T-helper 1 cell treated with Interleukin-12 subunit alpha and Interleukin-12 subunit beta and Interleukin-4 antibody, amounts not matched to agents 30 μg/mL and 1 μg/mL, for 36 hours (primary cell): ENCODE measurements around the gene APOBEC3C.
"Not testable (repeated sequence)": the region's sequence is repeated elsewhere in the genome, so short reads cannot be mapped to it uniquely, and the experiment has no call there.

ENCODE experiments used
- H3K27ac Mint-ChIP-seq: one replicate; pipeline ENCODE4 v1.8.0; 2021; ENCODE audit warnings: mild to moderate bottlenecking, mixed read lengths
- H3K27me3 Mint-ChIP-seq: one replicate; pipeline ENCODE4 v1.8.0; 2021; ENCODE audit warnings: low read depth, mixed read lengths
- H3K36me3 Mint-ChIP-seq: one replicate; pipeline ENCODE4 v1.8.0; 2021; ENCODE audit warnings: low read depth, mixed read lengths
- H3K4me1 Mint-ChIP-seq: one replicate; pipeline ENCODE4 v1.8.0; 2021; ENCODE audit warnings: low read depth, mixed read lengths
- H3K4me3 Mint-ChIP-seq: one replicate; pipeline ENCODE4 v1.8.0; 2021; ENCODE audit warnings: mild to moderate bottlenecking, moderate library complexity, mixed read lengths
- H3K9me3 Mint-ChIP-seq: one replicate; pipeline ENCODE4 v1.8.0; 2021; ENCODE audit warnings: mixed read lengths

The APOBEC3C gene

DNA sequence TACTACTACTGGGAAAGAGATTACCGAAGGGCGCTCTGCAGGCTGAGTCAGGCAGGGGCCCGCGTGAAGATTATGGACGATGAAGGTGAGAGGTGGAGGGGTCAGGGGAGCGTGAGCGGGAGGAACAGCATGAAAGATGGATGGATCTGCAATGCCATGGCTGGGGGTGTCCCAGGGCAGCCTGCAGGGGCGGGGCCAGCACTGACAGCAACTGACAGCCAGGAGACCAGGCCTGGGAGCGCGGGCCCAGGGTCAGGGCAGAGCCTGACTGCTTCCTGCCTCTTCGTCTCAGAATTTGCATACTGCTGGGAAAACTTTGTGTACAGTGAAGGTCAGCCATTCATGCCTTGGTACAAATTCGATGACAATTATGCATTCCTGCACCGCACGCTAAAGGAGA lies 31.1 kb downstream of the APOBEC3C start:
- not testable (repeated sequence) for H3K4me3 Mint-ChIP-seq, H3K27ac Mint-ChIP-seq, H3K9me3 Mint-ChIP-seq, H3K27me3 Mint-ChIP-seq
- H3K36me3 Mint-ChIP-seq = peaks cover 15% of the 10 kb centered on the region
- H3K4me1 Mint-ChIP-seq = peaks cover 22% of the 10 kb centered on the region

DNA sequence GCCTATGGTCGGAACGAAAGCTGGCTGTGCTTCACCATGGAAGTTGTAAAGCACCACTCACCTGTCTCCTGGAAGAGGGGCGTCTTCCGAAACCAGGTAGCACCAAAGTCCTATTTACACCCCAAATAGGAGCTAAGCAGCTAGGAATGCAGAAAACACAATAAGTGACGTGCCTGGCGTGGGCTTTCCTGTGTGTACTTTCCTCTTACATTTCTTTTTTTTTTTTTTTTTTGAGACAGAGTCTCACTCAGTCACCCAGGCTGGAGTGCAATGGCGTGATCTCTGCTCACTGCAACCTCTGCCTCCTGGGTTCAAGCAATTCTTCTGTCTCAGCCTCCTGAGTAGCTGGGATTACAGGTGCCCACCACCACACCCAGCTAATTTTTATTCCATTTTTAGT lies 35.4 kb downstream of the APOBEC3C start:
- not testable (repeated sequence) for H3K27ac Mint-ChIP-seq, H3K4me1 Mint-ChIP-seq, H3K27me3 Mint-ChIP-seq, H3K4me3 Mint-ChIP-seq, H3K9me3 Mint-ChIP-seq
- peaks cover 14% of the 10 kb centered on the region for H3K36me3 Mint-ChIP-seq

DNA sequence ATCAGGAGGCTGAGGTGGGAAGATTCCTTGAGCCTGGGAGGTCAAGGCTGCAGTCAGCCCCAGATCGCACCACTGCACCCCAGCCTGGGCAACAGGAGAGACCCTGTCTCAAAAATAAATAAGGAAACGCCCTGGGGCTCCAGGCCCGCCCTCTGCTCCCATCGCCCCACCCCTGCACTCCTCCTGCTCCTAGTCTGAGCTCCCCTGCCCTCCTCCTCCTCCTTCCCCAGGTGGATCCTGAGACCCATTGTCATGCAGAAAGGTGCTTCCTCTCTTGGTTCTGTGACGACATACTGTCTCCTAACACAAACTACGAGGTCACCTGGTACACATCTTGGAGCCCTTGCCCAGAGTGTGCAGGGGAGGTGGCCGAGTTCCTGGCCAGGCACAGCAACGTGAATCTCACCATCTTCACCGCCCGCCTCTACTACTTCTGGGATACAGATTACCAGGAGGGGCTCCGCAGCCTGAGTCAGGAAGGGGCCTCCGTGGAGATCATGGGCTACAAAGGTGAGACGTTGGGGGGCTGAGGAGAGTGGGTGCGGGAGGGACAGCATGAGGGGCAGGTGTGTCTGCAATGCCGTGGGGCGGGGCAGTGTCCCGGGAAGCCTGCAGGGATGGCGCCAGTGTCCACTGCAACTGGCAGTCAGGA lies 37.9 kb downstream of the APOBEC3C start:
- H3K9me3 Mint-ChIP-seq, H3K4me1 Mint-ChIP-seq, H3K4me3 Mint-ChIP-seq, H3K36me3 Mint-ChIP-seq, H3K27ac Mint-ChIP-seq, H3K27me3 Mint-ChIP-seq: not testable (repeated sequence)

DNA sequence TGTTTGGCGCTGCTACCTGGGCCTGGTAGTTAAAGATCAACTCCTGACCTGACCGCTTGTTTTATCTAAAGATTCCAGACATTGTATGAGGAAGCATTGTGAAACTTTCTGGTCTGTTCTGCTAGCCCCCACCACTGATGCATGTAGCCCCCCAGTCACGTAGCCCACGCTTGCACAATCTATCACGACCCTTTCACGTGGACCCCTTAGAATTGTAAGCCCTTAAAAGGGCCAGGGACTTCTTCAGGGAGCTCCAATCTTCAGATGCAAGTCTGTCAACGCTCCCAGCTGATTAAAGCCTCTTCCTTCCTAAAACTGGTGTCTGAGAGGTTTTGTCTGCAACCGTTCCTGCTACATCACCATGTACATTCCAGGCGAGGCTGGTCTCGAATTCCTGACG lies 41.6 kb downstream of the APOBEC3C start:
- Mint-ChIP-seq H3K4me3 (no peak overlapping the region), H3K27ac (no peak overlapping the region), H3K27me3 (no peaks in the 10 kb centered on the region), H3K4me1 (no peaks in the 10 kb centered on the region), H3K36me3 (no peaks in the 10 kb centered on the region), H3K9me3 (no peaks in the 10 kb centered on the region)

DNA sequence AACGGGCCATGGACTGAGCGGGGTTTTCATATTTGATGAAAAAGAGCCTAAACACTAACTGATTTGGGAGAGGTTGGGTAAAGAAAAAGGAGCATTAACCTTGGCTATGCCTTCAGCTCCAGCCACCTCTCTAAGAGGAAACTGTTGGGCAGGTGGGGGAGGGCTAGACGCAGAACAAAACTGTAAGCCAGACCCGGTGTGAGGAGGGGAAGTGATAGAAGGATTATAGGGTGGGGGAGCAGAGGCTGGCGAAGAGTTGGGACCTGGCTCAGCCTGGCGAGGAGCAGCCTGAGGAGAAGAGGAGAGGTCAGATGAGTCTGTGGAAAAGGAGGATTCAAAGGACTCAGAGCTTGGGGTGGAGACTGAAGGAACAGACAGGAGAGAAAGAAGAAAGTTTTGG lies 47.2 kb downstream of the APOBEC3C start:
- H3K36me3 Mint-ChIP-seq, H3K4me3 Mint-ChIP-seq, H3K27me3 Mint-ChIP-seq, H3K4me1 Mint-ChIP-seq, H3K9me3 Mint-ChIP-seq, H3K27ac Mint-ChIP-seq: not testable (repeated sequence)

DNA sequence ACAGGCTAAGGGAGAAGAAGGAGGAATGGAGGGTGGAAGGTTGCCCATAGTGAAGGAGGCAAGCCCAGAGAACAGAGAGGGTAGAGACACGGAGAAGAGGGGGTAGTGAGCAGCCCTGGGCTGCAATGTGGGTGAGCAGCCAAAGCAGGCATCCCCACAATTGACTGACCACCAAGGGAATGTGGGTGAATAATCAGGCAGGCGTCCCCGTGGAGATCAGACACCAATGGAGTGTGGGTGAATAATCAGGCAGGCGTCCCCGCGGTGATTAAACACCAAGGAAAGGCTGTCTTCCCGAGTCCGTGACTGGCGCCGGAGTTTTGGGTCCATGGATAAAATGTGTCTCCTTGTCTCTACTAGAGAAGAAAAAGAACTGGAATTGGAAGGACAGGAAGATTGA lies 47.9 kb downstream of the APOBEC3C start:
- H3K27ac Mint-ChIP-seq, H3K27me3 Mint-ChIP-seq, H3K4me3 Mint-ChIP-seq, H3K9me3 Mint-ChIP-seq, H3K4me1 Mint-ChIP-seq, H3K36me3 Mint-ChIP-seq: not testable (repeated sequence)

DNA sequence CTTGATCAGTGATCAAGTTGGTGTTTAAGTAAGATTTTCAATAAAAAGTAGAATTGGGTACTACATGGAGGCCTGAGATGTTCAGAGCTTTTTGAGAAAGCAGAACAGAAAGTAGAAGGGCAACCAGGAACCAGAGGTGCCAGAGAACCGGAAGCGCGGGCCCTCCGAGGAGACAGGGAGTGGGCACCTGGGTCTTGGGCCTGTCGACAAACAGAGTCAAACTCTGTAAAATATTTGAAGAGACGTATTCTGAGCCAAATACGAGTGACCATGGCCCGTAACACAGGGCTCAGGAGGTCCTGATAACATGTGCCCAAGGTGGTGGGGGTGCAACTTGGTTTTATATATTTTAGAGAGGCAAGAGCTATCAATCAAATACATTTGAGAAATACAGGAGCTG lies 49.8 kb downstream of the APOBEC3C start:
- not testable (repeated sequence) for H3K27me3 Mint-ChIP-seq, H3K4me1 Mint-ChIP-seq, H3K36me3 Mint-ChIP-seq

DNA sequence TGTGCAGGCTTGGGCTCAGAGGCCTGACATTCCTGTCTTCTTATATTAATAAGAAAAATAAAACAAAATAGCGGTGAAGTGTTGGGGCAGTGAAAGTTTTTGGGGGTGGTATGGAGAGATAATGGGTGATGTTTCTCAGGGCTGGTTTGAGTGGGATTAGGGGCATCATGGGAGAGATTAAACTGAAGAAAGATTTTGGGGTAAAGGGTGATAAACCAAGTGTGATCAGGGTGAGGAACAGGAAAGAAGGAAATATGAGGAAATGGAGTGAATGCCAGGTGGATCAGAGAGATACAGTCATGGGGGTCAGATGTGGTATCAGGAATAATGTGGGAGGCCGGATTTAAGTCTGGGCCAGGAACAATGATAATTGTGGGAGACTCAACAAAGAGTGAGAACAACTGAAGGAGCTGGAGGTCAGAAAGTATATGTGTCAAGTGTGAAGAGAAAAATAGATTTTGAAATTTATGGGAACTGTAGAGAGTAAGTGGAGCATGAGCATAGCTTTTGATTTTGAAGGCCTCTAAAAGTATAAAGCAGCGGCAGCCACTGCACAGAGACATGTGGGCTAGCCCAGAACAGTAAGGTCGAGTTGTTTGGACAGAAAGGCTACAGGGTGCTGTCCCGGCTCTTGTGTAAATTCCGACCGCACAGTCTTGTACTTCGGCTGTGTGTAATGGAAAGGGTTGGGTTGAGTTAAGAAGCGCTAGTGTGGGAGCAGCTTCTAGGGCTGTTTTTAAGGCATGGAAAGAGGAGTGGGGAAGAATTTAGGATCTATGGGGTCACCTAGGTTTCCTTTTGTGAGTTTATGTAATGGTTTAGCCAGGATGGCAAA lies 52.6 kb downstream of the APOBEC3C start:
- not testable (repeated sequence) for H3K9me3 Mint-ChIP-seq, H3K4me3 Mint-ChIP-seq, H3K27ac Mint-ChIP-seq

More for the DNA sequence above, 49.8 kb downstream of the APOBEC3C start:
- H3K27ac Mint-ChIP-seq, H3K4me3 Mint-ChIP-seq, H3K9me3 Mint-ChIP-seq: not testable (repeated sequence)

DNA sequence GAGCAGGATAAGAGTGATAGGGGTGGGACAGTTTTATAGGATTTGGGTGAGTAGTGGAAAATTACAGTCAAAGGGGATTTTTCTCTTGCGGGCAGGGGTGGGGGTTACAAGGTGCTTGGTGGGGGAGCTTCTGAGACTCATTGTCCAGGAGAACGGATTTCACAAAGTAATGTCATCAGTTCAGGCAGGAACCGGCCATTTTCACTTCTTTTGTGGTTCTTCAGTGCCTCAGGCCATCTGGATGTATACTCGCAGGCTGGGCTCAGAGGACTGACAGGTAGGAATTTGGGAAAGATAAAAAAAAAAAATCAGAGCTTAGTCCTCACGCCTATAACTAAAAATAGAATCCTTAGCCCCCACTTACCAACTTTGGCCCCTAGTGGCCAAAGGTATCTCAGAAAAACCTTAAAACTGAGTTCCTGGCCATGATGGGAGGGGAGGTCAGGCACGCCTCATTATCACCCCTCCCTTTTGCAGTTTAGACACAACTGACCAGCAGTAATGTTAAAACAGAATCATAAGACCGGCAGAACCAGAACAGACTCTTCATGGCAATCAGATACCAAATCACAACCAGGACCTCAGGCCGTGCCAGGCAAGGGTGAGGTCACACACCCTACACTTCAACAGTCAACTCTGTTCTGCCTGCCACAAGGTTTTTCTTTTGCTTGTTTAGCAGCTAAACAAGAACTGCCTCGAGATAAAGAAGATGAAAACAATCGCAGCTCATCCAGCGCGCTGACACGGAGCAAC lies 54.2 kb downstream of the APOBEC3C start:
- H3K27ac Mint-ChIP-seq = no peak overlapping the region
- no peaks in the 10 kb centered on the region for H3K36me3 Mint-ChIP-seq
- H3K27me3 Mint-ChIP-seq = peaks cover 6% of the 10 kb centered on the region
- no peak overlapping the region for H3K4me3 Mint-ChIP-seq
- H3K9me3 Mint-ChIP-seq = no peaks in the 10 kb centered on the region
- no peaks in the 10 kb centered on the region for H3K4me1 Mint-ChIP-seq

More for the DNA sequence above, 52.6 kb downstream of the APOBEC3C start:
- H3K4me1 Mint-ChIP-seq, H3K36me3 Mint-ChIP-seq, H3K27me3 Mint-ChIP-seq: not testable (repeated sequence)
